ENCODE data around the gene RBM5. TPM values are rescaled to one million over a fixed set of nuclear protein-coding genes. Genes with fewer than 3 reads are reported as not detected.

RBM5 gene
- total and polyA plus RNA-seq, 10 of the 15 experiments (the other 5 are each of a cell fraction or from before 2014, with no cell fraction given) = 35.1 to 347 (median 111) TPM

GRCh38 chr3:50167069-50167840, 78.5 kb downstream of the RBM5 start:
- RAD21 ChIA-PET (ENCODE audit: unreplicated experiment) = no interaction called here
- no peak overlapping the region for H3K9ac ChIP-seq (ENCODE audit: control insufficient read depth, insufficient read depth, low read length)
- TF ChIP-seq SMARCA5 (IDR thresholded peaks at IDR 0.05) (no peak), EED (IDR thresholded peaks at IDR 0.05; ENCODE audit: low read depth) (no peak), BCL11A (IDR thresholded peaks at IDR 0.05; ENCODE audit: low read depth, low read length) (no peak), HDGF (IDR thresholded peaks at IDR 0.05) (no peak), CBFB (IDR thresholded peaks at IDR 0.05; ENCODE audit: low read depth) (no peak), CHD1 (IDR thresholded peaks at IDR 0.05; ENCODE audit: low read depth, low read length) (no peak), SP1 (IDR thresholded peaks at IDR 0.05; ENCODE audit: low read depth, low read length) (no peak), ZNF384 (IDR thresholded peaks at IDR 0.05; ENCODE audit: borderline replicate concordance, low read depth, low read length) (no peak), RAD21 (IDR thresholded peaks at IDR 0.05; ENCODE audit: insufficient read depth, low read depth, low read length) (no peak), RCOR1 (conservative IDR thresholded peaks at IDR 0.05; ENCODE audit: low read depth, low read length) (no peak), SUZ12 (IDR thresholded peaks at IDR 0.05; ENCODE audit: unreplicated experiment) (no peak), IRF3 (IDR thresholded peaks at IDR 0.05) (no peak), TAF1 (IDR thresholded peaks at IDR 0.05; ENCODE audit: borderline replicate concordance, low read depth, low read length) (no peak)
- TF ChIP-seq, protein P1, sequence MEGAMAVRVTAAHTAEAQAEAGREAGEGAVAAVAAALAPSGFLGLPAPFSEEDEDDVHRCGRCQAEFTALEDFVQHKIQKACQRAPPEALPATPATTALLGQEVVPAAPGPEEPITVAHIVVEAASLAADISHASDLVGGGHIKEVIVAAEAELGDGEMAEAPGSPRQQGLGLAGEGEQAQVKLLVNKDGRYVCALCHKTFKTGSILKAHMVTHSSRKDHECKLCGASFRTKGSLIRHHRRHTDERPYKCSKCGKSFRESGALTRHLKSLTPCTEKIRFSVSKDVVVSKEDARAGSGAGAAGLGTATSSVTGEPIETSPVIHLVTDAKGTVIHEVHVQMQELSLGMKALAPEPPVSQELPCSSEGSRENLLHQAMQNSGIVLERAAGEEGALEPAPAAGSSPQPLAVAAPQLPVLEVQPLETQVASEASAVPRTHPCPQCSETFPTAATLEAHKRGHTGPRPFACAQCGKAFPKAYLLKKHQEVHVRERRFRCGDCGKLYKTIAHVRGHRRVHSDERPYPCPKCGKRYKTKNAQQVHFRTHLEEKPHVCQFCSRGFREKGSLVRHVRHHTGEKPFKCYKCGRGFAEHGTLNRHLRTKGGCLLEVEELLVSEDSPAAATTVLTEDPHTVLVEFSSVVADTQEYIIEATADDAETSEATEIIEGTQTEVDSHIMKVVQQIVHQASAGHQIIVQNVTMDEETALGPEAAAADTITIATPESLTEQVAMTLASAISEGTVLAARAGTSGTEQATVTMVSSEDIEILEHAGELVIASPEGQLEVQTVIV (IDR thresholded peaks at IDR 0.05; ENCODE audit: borderline replicate concordance, partially characterized antibody) = no peak
- TF ChIP-seq, protein P2, sequence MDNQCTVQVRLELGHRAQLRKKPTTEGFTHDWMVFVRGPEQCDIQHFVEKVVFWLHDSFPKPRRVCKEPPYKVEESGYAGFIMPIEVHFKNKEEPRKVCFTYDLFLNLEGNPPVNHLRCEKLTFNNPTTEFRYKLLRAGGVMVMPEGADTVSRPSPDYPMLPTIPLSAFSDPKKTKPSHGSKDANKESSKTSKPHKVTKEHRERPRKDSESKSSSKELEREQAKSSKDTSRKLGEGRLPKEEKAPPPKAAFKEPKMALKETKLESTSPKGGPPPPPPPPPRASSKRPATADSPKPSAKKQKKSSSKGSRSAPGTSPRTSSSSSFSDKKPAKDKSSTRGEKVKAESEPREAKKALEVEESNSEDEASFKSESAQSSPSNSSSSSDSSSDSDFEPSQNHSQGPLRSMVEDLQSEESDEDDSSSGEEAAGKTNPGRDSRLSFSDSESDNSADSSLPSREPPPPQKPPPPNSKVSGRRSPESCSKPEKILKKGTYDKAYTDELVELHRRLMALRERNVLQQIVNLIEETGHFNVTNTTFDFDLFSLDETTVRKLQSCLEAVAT (IDR thresholded peaks at IDR 0.05) = no peak
- no peak overlapping the region for H2AFZ ChIP-seq (ENCODE audit: control insufficient read depth, low read depth, low read length)
- no TSS peak for BruUV-seq (replicated peaks)
- H3K27ac ChIP-seq (ENCODE audit: control insufficient read depth, insufficient read depth) = no peak overlapping the region
- H3K36me3 ChIP-seq (ENCODE audit: control insufficient read depth in 2 of 2, insufficient read depth in 2 of 2, low read length in 1 of 2) = no peaks in the 10 kb centered on the region
- DNase-seq (ENCODE audit: low read depth, low spot score) = no peak
- intact Hi-C loops (cut with micrococcal nuclease; ENCODE audit: unreplicated experiment) = no loop called here
- FAIRE-seq = no peak
- H3K79me2 ChIP-seq (ENCODE audit: control insufficient read depth, insufficient read depth, low read length) = no peaks in the 10 kb centered on the region
- CTCF ChIA-PET = no interaction called here
- no peaks in the 10 kb centered on the region; the same call in 1 of the 2 replicates for H4K20me1 ChIP-seq (ENCODE audit: control insufficient read depth, insufficient read depth)
- H3K4me3 ChIP-seq = no peak overlapping the region
- 21% methylated on average over 15 of the region's 16 CpGs for WGBS (ENCODE audit: insufficient coverage, insufficient replicate concordance, low lambda C conversion rate, missing lambda C conversion rate)
- SMC1A ChIA-PET (ENCODE audit: uncharacterized antibody, unreplicated experiment) = no interaction called here
- H3K9me3 ChIP-seq (replicated peaks; ENCODE audit: control insufficient read depth, insufficient read depth, low read length) = no peaks in the 10 kb centered on the region
- no peak for ATAC-seq
- no peak overlapping the region for H3K4me2 ChIP-seq (ENCODE audit: control insufficient read depth, insufficient read depth)
- POLR2A ChIA-PET = no interaction called here
- H3K4me1 ChIP-seq (ENCODE audit: control insufficient read depth, insufficient read depth, low read length) = no peaks in the 10 kb centered on the region
- in situ Hi-C loops (cut with MboI) = no loop called here
- no peaks in the 10 kb centered on the region; a peak in 1 of 4 replicates for H3K27me3 ChIP-seq (replicated peaks in 1 of 2; ENCODE audit: control insufficient read depth in 2 of 2, insufficient read depth in 2 of 2, low read length in 1 of 2)
